HEK293T (cell line): Measurements from ENCODE around the gene MYL6B.

Experiments
- ARNT ChIP-seq: fragments of 450-650 bp; IDR thresholded peaks from 2 replicates; pipeline ENCODE4 v1.6.1; 2017; ENCODE audit warnings: mild to moderate bottlenecking
- BHLHE40 ChIP-seq: fragments of 450-650 bp; IDR thresholded peaks from 2 replicates; pipeline ENCODE4 v1.6.1; 2016; ENCODE audit warnings: mild to moderate bottlenecking, moderate library complexity, borderline replicate concordance
- ELF4 ChIP-seq: fragments of 450-650 bp; IDR thresholded peaks from 2 replicates; pipeline ENCODE4 v1.6.1; 2017; ENCODE audit warnings: antibody characterized with exemption
- FOXA1 ChIP-seq: fragments of 450-650 bp; IDR thresholded peaks from 2 replicates; pipeline ENCODE4 v1.6.1; 2016; ENCODE audit warnings: mild to moderate bottlenecking
- FOXK2 ChIP-seq: fragments of 450-650 bp; IDR thresholded peaks from 2 replicates; pipeline ENCODE4 v1.6.1; 2016; ENCODE audit warnings: mild to moderate bottlenecking
- HDGF ChIP-seq: fragments of 450-650 bp; IDR thresholded peaks from 2 replicates; pipeline ENCODE4 v1.6.1; 2017; ENCODE audit warnings: antibody characterized with exemption, borderline replicate concordance
- L3MBTL2 ChIP-seq: fragments of 450-650 bp; conservative IDR thresholded peaks from 2 replicates; pipeline ENCODE4 v1.6.1; 2016; ENCODE audit warnings: mild to moderate bottlenecking
- NFRKB ChIP-seq: fragments of 450-650 bp; IDR thresholded peaks from 2 replicates; pipeline ENCODE4 v1.6.1; 2016; ENCODE audit warnings: mild to moderate bottlenecking, moderate library complexity
- PKNOX1 ChIP-seq: fragments of 450-650 bp; IDR thresholded peaks from 2 replicates; pipeline ENCODE4 v1.6.1; 2016
- SUZ12 ChIP-seq: fragments of 450-650 bp; IDR thresholded peaks from 2 replicates; pipeline ENCODE4 v1.6.1; 2016; ENCODE audit warnings: mild to moderate bottlenecking
- TARDBP ChIP-seq: fragments of 450-650 bp; IDR thresholded peaks from 2 replicates; pipeline ENCODE4 v1.6.1; 2016
- ZNF384 ChIP-seq: fragments of 450-650 bp; IDR thresholded peaks from 2 replicates; pipeline ENCODE4 v1.6.1; 2016

DNA sequence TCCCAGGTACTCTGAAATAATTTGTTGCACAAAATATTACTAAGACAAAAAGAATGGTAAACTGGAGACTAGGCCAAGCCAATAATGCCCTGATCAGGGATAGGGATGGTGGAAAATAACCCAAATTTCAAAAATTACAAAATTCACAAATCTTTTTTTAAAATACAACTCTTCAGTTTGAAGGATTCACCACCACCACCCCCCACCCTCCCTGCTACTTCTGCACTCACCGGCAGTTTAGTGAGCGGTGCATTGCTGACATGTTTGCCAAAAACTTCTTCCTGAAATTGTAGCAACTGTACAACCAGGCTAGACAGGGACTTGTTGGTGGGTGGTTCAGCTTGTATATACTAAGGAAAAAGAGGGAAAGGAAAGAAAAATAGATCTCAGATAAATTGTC lies 34.6 kb downstream of the MYL6B start:
- TF ChIP-seq FOXK2 (no peak), FOXA1 (no peak), PKNOX1 (no peak), SUZ12 (no peak), ZNF384 (no peak), HDGF (no peak), ELF4 (no peak), TARDBP (no peak), ARNT (no peak), BHLHE40 (no peak), NFRKB (no peak), L3MBTL2 (no peak)
